ENCODE data around the gene CCDC141. TPM values are rescaled to one million over a fixed set of nuclear protein-coding genes. Genes with fewer than 3 reads are reported as not detected.

CCDC141 gene
- total and polyA plus RNA-seq, 2 experiments from 2014 or later: 3.0 to 7.2 TPM

DNA sequence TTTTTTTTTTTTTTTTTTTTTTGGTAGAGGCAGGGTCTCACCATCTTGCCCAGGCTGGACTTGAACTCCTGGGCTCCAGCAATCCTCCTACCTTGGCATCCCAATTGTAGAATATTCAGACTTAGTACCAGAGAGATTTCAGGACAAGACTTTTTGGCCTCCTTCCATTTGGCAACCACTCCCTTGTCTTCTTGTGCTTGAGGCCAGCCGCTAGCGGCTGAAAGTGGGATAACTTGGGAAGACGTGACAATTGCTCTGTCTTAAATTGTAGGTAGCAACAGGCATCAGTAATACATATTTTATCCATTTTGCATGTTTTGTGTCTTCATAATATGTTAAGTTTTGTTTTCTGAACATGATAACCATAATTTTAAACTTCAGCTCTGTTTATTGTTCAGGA, 189.4 kb downstream of the CCDC141 start:
- H3K36me3 ChIP-seq (replicated peaks; ENCODE audit: insufficient read depth, low read depth): no peaks in the 10 kb centered on the region
- TF ChIP-seq EZH2 (IDR thresholded peaks at IDR 0.05; ENCODE audit: borderline replicate concordance): no peak
- TF ChIP-seq, protein P1, sequence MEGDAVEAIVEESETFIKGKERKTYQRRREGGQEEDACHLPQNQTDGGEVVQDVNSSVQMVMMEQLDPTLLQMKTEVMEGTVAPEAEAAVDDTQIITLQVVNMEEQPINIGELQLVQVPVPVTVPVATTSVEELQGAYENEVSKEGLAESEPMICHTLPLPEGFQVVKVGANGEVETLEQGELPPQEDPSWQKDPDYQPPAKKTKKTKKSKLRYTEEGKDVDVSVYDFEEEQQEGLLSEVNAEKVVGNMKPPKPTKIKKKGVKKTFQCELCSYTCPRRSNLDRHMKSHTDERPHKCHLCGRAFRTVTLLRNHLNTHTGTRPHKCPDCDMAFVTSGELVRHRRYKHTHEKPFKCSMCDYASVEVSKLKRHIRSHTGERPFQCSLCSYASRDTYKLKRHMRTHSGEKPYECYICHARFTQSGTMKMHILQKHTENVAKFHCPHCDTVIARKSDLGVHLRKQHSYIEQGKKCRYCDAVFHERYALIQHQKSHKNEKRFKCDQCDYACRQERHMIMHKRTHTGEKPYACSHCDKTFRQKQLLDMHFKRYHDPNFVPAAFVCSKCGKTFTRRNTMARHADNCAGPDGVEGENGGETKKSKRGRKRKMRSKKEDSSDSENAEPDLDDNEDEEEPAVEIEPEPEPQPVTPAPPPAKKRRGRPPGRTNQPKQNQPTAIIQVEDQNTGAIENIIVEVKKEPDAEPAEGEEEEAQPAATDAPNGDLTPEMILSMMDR (IDR thresholded peaks at IDR 0.05; ENCODE audit: poor library complexity): no peak
- no peak for TF ChIP-seq EZH2phosphoT487 (IDR thresholded peaks at IDR 0.05; ENCODE audit: low read depth, severe bottlenecking, unreplicated experiment)
- H2AFZ ChIP-seq: no peak overlapping the region
- H3K4me2 ChIP-seq: no peak overlapping the region
- H3K9me2 ChIP-seq (replicated peaks; ENCODE audit: insufficient read depth): no peaks in the 10 kb centered on the region
- no peak overlapping the region for H3K4me3 ChIP-seq
- no peaks in the 10 kb centered on the region for H3K9me3 ChIP-seq (ENCODE audit: low read depth)
- no peaks in the 10 kb centered on the region for H3K27me3 ChIP-seq
- H3K27ac ChIP-seq: no peak overlapping the region
- no peaks in the 10 kb centered on the region for H3K4me1 ChIP-seq (ENCODE audit: insufficient read depth)
- WGBS (ENCODE audit: low lambda C conversion rate, missing lambda C conversion rate): 70% methylated on average over 3 of the region's 3 CpGs
- DNase-seq (ENCODE audit: low spot score): peak; percentile 19
- H4K20me1 ChIP-seq (ENCODE audit: insufficient read depth, poor library complexity, severe bottlenecking): no peaks in the 10 kb centered on the region
- H3K79me2 ChIP-seq: no peaks in the 10 kb centered on the region

DNA sequence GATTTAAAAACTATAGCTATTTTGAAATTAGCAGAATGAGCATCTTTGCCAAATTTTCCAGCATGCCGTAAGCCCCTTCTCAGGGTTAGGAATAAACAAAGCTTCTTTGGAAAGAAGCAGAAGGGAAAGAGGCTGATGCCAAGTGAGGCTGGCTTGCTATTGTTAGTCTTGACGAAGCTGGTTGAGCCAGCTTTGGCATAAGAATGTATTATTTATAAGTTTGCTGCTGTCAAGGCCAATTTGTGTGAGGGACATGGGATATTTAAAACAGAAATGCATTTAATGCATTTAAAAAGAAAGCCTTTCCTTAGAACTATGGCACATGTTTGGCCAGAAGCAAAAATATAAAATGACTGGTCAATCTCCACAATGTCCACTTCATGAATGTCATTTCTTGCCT, 190.2 kb downstream of the CCDC141 start:
- Histone ChIP-seq H4K20me1 (ENCODE audit: insufficient read depth, poor library complexity, severe bottlenecking) (no peaks in the 10 kb centered on the region), H3K27me3 (no peaks in the 10 kb centered on the region), H3K4me1 (ENCODE audit: insufficient read depth) (no peaks in the 10 kb centered on the region), H3K4me2 (no peak overlapping the region), H3K4me3 (no peak overlapping the region), H3K79me2 (no peaks in the 10 kb centered on the region), H3K36me3 (replicated peaks; ENCODE audit: insufficient read depth, low read depth) (no peaks in the 10 kb centered on the region), H2AFZ (no peak overlapping the region), H3K27ac (no peak overlapping the region), H3K9me2 (replicated peaks; ENCODE audit: insufficient read depth) (no peaks in the 10 kb centered on the region), H3K9me3 (ENCODE audit: low read depth) (no peaks in the 10 kb centered on the region)
- DNase-seq (ENCODE audit: low spot score): peak; percentile 7
- TF ChIP-seq EZH2 (IDR thresholded peaks at IDR 0.05; ENCODE audit: borderline replicate concordance) (no peak), EZH2phosphoT487 (IDR thresholded peaks at IDR 0.05; ENCODE audit: low read depth, severe bottlenecking, unreplicated experiment) (no peak)
- TF ChIP-seq, protein P1 (IDR thresholded peaks at IDR 0.05; ENCODE audit: poor library complexity): no peak
- WGBS (ENCODE audit: low lambda C conversion rate, missing lambda C conversion rate): 46% methylated on average over 2 of the region's 2 CpGs

DNA sequence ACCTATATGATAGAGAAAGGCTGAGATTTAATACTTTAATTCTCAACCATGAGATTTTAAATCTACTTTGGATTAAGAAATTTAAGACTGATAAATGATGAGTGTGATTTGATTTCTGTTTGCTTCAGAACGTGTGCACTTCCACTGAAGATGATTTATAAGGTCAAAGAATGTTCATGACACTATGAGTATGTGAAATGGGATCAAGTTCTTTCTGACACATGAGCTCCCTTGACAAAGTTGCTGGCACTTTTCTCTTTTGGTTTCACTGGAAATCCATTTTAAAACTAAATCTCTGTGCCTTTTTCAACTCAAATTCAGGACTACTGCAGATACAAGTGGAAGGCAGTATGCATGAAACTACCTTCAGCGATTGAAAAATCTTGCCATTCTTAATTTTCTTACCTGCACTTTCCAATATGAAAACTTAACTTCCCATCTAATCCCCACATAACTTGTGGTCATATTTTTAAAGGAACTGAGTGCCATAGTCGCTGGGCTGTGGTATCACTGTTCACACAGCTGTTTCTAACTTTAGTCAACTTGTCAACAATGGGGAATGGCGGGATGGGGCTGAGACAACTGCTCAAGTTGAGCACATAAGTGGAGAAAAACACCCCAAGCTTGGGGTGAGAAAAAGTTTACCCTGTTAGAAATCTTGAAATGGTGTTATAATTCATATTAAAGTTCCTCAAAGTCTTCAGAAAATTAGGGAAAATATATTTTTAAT, 190.9 kb downstream of the CCDC141 start:
- Histone ChIP-seq H3K36me3 (replicated peaks; ENCODE audit: insufficient read depth, low read depth) (no peaks in the 10 kb centered on the region), H3K27me3 (no peaks in the 10 kb centered on the region), H2AFZ (no peak overlapping the region), H3K4me2 (no peak overlapping the region), H3K9me2 (replicated peaks; ENCODE audit: insufficient read depth) (no peaks in the 10 kb centered on the region), H4K20me1 (ENCODE audit: insufficient read depth, poor library complexity, severe bottlenecking) (no peaks in the 10 kb centered on the region), H3K4me1 (ENCODE audit: insufficient read depth) (no peaks in the 10 kb centered on the region), H3K79me2 (no peaks in the 10 kb centered on the region), H3K27ac (no peak overlapping the region), H3K4me3 (no peak overlapping the region), H3K9me3 (ENCODE audit: low read depth) (no peaks in the 10 kb centered on the region)
- no peak for DNase-seq (ENCODE audit: low spot score)
- WGBS (ENCODE audit: low lambda C conversion rate, missing lambda C conversion rate): 76% methylated on average over 4 of the region's 4 CpGs
- TF ChIP-seq EZH2phosphoT487 (IDR thresholded peaks at IDR 0.05; ENCODE audit: low read depth, severe bottlenecking, unreplicated experiment) (no peak), EZH2 (IDR thresholded peaks at IDR 0.05; ENCODE audit: borderline replicate concordance) (no peak)
- TF ChIP-seq, protein P1 (IDR thresholded peaks at IDR 0.05; ENCODE audit: poor library complexity): no peak

Data from hepatocyte (in vitro differentiated cells).